SU-DHL-6 (cell line): Measurements from ENCODE around the gene EIF1B.

Source experiments
- EZH2phosphoT487 ChIP-seq: fragments of 200-600 bp; sonication (generic), shearing (Covaris generic); conservative IDR thresholded peaks from 2 replicates; pipeline ENCODE4 v1.6.1; 2018; ENCODE audit warnings: mild to moderate bottlenecking, antibody characterized with exemption, low read length, moderate library complexity, mixed read lengths
- TF ChIP-seq, protein P1 (sequence below): fragments of 200-600 bp; sonication (generic); IDR thresholded peaks from one replicate; pipeline ENCODE4 v1.5.1; 2017; ENCODE audit warnings: antibody characterized with exemption, mild to moderate bottlenecking, low read length, moderate library complexity; ENCODE audit not compliant: insufficient read depth, poor library complexity, severe bottlenecking

DNA sequence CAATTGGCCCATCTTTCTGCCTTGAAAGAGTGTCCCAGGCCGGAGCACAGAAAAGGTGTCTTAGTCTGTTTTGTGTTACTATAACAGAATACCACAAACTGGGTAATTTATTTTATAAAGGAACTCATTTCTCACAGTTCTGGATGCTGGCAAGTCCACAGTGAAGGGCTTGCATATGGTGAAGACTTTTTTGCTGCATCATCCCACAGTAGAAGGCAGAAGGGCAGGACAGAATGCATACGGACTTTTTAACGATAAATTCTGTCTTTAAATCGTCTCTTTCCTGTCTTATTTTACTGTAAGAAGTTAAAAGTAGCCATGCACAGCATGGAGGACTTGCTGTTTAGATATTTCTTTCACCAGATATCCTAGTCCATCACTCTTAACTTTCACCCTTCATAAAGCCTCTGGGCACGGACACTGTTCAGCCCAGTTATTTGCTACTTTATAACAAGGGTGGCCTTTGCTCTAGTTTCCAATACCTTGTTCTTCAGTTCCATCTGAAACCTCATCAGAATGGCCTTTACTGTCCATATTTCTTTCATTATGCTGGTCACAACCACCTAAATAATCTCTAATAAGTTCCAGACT, 10.3 kb upstream of the EIF1B start:
- TF ChIP-seq, protein P1, sequence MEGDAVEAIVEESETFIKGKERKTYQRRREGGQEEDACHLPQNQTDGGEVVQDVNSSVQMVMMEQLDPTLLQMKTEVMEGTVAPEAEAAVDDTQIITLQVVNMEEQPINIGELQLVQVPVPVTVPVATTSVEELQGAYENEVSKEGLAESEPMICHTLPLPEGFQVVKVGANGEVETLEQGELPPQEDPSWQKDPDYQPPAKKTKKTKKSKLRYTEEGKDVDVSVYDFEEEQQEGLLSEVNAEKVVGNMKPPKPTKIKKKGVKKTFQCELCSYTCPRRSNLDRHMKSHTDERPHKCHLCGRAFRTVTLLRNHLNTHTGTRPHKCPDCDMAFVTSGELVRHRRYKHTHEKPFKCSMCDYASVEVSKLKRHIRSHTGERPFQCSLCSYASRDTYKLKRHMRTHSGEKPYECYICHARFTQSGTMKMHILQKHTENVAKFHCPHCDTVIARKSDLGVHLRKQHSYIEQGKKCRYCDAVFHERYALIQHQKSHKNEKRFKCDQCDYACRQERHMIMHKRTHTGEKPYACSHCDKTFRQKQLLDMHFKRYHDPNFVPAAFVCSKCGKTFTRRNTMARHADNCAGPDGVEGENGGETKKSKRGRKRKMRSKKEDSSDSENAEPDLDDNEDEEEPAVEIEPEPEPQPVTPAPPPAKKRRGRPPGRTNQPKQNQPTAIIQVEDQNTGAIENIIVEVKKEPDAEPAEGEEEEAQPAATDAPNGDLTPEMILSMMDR = no peak
- TF ChIP-seq EZH2phosphoT487 = no peak
